ENCODE results near the gene SHC4.
"Not testable (repeated sequence)": the region's sequence is repeated elsewhere in the genome, so short reads cannot be mapped to it uniquely, and the experiment has no call there.

SHC4 gene

DNA sequence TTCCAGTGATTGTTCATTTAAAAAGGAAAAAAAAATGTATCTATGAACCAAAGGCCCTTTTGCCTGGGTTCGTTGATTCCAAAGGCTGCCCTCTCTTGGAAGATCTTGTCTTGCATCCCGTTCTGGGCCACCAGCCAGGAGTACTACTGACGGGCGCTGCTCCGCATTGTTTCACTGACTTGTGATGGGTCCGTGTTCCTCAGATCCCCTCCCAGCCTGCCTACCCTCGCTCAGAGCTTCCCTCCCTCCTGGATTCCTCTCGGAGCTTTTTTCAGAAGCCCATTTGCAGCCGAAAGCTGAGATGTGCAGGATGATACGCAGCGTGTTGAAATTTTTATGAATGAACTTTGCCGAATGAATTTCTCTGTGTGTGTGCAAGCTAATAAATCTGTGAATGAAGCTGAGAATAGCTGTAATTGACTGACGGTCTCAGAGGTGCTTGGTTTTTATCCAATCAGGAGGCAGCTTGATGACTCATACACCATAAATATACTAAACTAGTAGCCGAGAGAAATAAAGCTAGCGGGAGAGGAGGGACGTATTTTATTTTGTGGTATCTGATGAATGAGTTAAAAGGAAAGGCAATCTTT is at the start of gene SHC4:
SHC4 (minus strand) TSS at position 396 of the 590 bp plus-strand sequence. CDS start 904 bp downstream, outside the sequence.
- DNase-seq, result peak; percentile 87

DNA sequence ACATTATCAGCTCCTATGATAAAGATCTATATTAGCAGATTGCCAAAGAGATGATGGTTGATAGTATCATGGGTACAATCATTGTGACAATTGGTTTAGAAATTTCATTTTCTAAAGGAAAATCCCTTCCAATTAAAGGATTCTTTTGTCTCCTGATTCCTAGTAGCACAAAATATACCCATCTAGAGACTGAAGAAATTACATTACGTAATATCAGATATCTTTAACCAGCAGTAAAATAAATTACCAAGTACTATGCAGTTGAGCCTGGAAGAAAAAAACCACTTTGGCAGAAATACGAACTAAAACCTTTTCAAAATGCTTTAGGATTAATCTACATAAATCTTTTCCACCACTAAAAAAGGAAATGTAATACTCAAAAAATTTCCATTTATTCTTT is 35.6 kb upstream of the SHC4 start:
- no peak for DNase-seq

DNA sequence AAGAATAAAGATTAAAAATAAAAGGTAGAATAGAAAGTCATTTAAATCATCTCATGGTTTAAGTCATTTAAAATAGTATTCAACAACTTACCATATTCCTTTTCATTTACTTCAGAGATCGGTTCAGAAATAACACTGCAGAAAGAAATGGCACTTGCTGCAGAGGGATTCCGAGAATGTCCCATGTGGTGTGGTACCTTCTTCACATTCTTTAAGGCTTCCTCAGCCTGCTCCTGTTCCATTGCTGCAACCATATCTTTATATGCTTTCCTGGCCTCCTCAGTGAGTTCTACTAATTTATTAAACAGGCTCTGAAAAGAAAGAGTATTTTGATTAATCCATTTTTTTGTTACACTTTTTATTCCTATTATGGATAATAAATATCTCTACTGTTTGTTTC is 32.6 kb upstream of the SHC4 start:
- DNase-seq, result no peak

- no peak for DNase-seq
These were observed 29.7 kb upstream of the SHC4 start for GRCh38 chr15:48993380-48993779.

DNA sequence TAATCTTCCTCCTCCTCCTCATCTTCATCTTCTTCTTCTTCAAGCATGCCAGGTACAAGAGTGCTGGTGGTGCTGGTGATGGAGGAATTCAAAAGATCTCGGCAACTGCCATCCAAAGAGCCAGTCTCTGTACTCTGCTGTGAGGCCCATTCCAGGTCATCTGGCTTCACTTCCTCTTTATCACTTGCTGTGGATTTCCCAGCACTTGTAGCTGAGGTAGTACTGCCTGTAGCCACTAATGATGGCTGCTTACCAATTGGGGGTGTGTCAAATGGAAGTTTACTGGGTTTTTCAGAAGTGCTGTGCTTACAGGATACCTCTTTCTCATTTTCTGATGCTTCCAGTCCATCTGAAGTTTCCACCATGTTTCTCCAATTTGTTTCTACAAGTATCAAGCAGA is 28.8 kb upstream of the SHC4 start:
- no peak for DNase-seq

DNA sequence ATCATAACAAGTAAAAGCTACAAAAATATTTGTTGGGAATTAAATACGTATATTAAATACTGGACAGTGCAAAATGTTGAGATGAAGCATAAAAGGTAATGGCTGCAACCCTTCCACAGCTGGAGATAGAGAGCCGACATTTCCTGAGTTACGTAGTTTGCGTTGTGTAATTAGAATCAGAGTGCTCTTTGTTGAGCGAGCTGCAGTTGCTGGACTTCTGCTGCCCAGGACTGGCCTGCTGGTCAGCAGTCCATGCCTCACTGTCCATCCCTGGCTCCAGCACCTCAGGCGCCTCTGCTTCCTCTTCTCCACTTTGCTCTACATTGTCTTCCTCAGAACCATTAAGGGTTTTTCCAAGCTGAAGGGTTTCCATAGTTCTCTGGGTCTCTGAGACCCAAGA is 28.4 kb upstream of the SHC4 start:
- DNase-seq, result no peak

DNA sequence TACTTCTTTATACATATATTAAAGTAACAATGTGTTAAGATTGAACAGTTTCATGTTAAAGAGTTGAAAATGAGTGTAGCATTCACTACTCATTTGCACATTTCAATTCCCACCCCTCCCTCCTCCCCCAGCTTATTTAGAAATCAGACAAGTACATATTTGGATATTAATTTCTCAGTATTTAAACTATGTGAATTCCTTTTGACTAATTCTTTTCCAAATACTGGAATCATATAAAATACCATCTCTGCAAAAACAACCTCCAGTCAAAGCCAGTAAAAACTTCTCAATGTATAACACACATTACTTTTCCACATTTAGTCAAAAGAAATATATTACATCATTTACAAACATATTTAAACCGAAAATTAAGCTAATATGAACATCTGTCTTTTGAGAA is 25.5 kb upstream of the SHC4 start:
- peak; percentile 24 for DNase-seq

- DNase-seq, result no peak
These were observed 23.4 kb upstream of the SHC4 start for GRCh38 chr15:48987142-48987541.

- no peak for DNase-seq
These were observed 22.5 kb upstream of the SHC4 start for GRCh38 chr15:48986240-48986639.

DNA sequence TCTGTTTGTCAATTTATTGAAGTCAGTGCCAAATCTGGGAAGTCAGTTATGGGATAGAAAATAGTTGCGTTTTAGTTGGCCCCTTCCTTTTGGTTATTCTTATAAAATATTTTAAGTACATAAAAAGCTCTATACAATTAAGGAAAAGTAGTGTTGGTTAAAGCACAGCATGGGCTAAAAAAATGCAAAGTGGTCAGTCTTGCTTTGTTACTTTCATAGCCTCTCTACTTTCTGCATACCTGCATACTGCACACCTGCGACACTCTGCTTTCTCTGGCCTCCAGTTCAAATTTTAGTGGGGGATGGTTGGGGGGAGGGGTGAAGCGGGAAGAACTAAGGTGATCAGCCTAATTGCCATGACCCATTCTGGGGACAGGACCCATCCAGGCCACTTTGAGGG is 21.8 kb upstream of the SHC4 start:
- no peak for DNase-seq

DNA sequence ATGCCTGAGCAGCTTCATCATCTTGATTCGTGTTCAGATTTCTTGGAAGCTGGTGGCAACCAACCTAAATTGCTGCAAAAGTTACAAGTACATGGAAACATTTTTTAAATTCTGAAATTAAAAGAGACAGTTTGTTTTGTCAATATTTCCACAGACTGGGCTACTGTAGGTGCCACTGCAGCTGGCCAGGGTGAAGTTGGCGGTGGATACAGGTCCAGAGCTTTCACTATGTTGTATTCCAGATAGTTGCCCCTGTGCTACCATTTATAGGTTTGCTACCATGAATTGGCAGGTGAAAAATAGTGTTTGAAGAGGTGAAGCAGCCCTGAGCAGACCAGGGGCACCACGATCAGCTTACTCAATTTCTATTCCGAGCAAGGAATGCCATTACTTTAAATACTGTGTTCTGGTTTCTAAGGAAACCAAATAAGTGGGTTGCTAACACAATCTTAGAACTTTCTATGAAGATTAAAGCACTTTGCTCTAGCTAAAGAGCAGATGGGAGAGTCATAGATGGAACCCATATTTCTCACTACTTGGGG is 21.2 kb upstream of the SHC4 start:
- no peak for DNase-seq

- no peak for DNase-seq
These were observed 20.4 kb upstream of the SHC4 start for GRCh38 chr15:48984021-48984710.

GRCh38 chr15:48983300-48983699 is 19.6 kb upstream of the SHC4 start:
- no peak for DNase-seq

- no peak for DNase-seq
These were observed 18.2 kb upstream of the SHC4 start for GRCh38 chr15:48981941-48982340.

- DNase-seq, result no peak
These were observed 14.9 kb upstream of the SHC4 start for GRCh38 chr15:48978638-48979037.

DNA sequence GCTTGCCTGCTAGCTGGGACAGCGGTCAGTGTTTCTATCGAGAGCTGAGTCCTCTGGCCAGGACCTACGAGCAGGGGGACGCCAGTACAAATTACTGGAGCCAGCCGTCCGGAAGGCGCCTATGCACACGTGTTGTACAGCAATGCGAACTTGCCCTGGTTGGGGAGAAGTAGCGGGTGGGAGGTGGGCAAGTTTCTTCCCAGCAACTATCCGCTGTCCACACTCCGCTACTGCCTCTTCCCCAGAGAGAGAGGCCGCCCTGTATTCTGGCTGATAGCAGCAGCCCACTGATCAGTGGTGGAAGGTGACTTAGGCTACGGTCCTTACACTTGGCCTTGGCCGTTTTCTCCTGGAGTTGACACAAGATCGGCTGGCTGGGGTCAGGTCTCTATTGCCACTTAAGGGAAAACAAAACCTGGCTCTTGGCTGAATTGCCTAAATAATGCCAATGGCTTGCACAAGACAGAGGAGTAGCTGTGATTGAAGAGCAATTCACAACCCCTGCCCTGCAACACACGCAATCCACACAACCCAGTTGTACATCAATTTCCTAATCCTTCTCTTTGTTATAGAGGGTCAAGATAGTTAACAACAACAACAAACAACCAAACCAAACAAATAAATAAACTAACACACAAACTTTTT is 12.8 kb upstream of the SHC4 start:
- DNase-seq, result no peak

GRCh38 chr15:48975472-48976419 is 12.0 kb upstream of the SHC4 start:
- DNase-seq, result peak; percentile 78

GRCh38 chr15:48974882-48975281 is 11.2 kb upstream of the SHC4 start:
- no peak for DNase-seq

- no peak for DNase-seq
These were observed 9.2 kb upstream of the SHC4 start for GRCh38 chr15:48972750-48973503.

- not testable (repeated sequence) for DNase-seq
These were observed 7.2 kb upstream of the SHC4 start for GRCh38 chr15:48970926-48971325.

- DNase-seq, result no peak
These were observed 4.3 kb upstream of the SHC4 start for GRCh38 chr15:48968066-48968465.

- DNase-seq, result no peak
These were observed 3.6 kb upstream of the SHC4 start for GRCh38 chr15:48967336-48967735.

All from HCEC 1CT (cell line).